AG04449 (cell line): Measurements from ENCODE around the gene GNG12.

Experiments used
- CTCF ChIA-PET: fragments of 350-600 bp; formaldehyde crosslinking; extraction: SDS; loops from one replicate; lab custom pipeline; 2021; ENCODE audit warnings: antibody characterized with exemption; lab: Yijun Ruan, JAX
- POLR2A ChIA-PET: fragments of 400-600, 350-600 bp; formaldehyde crosslinking; extraction: SDS; loops from one replicate; lab custom pipeline; 2020; ENCODE audit warnings: antibody characterized with exemption, inconsistent platforms; lab: Yijun Ruan, JAX
- DNase-seq: peaks from one replicate; pipeline ENCODE4 v3.0.0-alpha.2; 2010; ENCODE audit warnings: low read depth, low spot score
- H3K4me3 ChIP-seq: 2 replicates; pipeline ENCODE4 v1.5.1; 2011; ENCODE audit warnings: low read depth, mild to moderate bottlenecking, control low read depth, low read length
- TF ChIP-seq, protein P1 (sequence below): IDR thresholded peaks from one replicate; pipeline ENCODE4 v1.5.1; 2011; ENCODE audit warnings: mild to moderate bottlenecking, moderate library complexity, low read length, control low read depth, inconsistent platforms; ENCODE audit not compliant: insufficient read depth; ENCODE audit errors: missing control alignments

GNG12 gene

DNA sequence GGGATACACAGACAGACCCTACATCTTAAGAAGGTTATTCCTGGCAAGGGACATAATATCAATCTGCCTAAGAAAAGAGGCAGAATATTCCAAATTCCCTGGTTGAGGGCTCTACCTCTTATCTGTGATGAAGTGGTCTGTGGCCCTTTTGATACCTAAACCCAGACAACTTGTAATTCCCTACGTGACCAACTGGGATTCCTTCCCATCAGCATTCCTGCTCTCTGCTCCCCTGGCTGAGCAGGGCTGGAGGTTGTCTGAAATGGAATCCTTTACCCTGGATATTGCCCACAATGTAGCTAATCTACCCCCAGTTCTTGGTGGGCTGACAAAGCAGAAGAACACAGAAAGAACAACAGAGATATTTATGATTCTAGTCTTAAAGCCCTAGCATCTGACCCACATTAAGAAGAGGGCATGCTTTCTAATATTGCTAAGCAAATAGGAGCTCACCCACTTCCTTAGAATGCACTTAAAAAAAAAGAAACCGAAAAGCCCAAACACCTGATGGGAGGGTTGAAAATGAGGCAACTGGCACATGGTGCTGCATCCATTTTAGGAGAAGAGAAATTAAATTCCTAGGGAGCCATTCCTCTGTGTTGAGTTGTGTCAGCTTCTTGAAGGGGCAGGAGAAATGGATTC is 111.5 kb downstream of the GNG12 start:
- CTCF ChIA-PET: interaction anchor here (1.2 to 2.5 kb wide), 6 partner anchors 9 to 186 kb away, joined by 4 to 11 read pairs (median 6); no protein-coding TSS in a partner anchor
- TF ChIP-seq, protein P1, sequence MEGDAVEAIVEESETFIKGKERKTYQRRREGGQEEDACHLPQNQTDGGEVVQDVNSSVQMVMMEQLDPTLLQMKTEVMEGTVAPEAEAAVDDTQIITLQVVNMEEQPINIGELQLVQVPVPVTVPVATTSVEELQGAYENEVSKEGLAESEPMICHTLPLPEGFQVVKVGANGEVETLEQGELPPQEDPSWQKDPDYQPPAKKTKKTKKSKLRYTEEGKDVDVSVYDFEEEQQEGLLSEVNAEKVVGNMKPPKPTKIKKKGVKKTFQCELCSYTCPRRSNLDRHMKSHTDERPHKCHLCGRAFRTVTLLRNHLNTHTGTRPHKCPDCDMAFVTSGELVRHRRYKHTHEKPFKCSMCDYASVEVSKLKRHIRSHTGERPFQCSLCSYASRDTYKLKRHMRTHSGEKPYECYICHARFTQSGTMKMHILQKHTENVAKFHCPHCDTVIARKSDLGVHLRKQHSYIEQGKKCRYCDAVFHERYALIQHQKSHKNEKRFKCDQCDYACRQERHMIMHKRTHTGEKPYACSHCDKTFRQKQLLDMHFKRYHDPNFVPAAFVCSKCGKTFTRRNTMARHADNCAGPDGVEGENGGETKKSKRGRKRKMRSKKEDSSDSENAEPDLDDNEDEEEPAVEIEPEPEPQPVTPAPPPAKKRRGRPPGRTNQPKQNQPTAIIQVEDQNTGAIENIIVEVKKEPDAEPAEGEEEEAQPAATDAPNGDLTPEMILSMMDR: no peak
- POLR2A ChIA-PET: interaction anchor here (0.7 kb wide), 1 partner anchor 1243 kb away, joined by 4 read pairs; no protein-coding TSS in a partner anchor
- no peak overlapping the region for H3K4me3 ChIP-seq
- no peak for DNase-seq

DNA sequence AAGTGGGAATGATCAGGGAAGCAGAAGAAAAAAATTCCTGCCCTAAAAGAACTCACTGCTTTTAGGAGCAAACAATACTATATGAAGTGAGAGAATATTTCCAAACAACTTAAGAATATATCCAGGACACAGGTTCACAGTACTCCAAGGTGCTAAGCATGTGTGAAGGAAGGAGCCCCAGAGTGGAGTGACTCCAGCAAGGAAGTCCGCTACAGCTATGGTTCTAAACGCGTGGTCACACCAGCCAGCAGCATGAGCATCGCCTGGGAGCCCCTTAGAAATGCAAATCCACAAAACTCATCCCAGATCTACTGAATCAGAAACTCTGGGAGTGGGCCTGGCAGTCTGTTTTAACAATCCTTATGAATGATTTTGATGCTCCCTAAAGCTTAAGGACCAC is 112.2 kb downstream of the GNG12 start:
- ChIA-PET POLR2A (no interaction called here), CTCF (interaction anchor here (0.9 to 2.5 kb wide), 7 partner anchors 10 to 186 kb away, joined by 4 to 11 read pairs (median 6); no protein-coding TSS in a partner anchor)
- TF ChIP-seq, protein P1: no peak
- no peak for DNase-seq
- H3K4me3 ChIP-seq: no peak overlapping the region

DNA sequence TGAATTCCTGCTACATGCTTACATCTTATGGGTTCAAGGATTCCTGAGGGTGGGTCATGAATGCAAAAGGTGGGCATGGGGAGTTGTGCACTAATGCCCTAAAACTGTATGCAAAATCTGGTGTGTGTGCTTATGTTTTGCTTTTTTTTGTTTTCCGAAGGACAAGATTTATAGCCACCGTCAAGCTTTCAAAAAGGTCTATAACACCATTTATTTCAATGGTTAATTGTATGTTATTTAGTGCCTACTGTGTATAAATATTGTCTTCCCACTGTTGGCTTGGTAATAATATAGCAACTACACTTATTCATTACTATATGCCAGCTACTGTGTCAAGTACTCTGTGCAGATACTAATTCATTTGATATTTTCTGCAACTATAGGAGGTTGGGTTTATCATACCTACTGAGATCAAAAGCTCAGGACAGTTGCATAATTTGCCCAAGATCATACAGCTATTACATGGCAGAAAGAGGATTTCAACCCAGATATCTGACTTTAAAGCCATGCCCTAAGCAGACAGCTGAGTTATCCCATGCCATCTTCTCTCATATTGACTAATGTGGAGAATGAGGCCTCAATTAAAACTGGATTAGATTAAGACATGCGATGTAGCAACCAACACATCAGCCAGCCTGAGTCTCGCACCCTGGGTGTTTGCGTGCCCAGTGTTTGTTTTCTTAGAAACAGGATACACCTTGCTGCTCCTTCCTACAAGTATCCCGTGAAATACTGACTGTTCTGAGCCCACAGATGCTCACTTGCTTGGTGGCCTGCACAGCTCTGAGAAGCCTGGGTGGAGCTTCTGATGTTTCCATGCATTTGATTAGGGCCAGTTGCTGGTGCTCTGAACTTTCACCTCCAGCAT is 113.7 kb downstream of the GNG12 start:
- TF ChIP-seq, protein P1: no peak
- ChIA-PET POLR2A (no interaction called here), CTCF (interaction anchor here (0.7 to 2.6 kb wide), 8 partner anchors 11 to 187 kb away, joined by 3 to 9 read pairs (median 5); no protein-coding TSS in a partner anchor)
- H3K4me3 ChIP-seq: no peak overlapping the region
- no peak for DNase-seq

DNA sequence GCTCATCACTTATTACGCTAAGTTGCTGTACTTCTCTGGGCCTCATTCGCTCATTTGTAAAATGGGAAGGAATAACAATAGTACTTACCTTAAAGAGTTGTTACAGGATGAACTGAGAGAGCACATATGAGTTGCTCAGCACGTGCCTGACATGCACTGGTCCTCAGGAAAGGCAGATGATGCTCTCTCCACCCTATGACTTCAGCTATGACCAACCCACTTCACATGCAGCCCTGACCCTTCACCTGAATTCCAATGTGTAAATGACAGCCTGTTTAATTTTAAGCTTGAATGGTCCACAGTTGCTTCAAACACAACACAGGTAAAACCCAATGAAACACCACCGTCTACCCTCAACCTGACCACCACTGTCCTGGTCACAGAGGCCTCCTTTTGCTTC is 115.4 kb downstream of the GNG12 start:
- DNase-seq: no peak
- H3K4me3 ChIP-seq: no peak overlapping the region
- TF ChIP-seq, protein P1: no peak
- POLR2A ChIA-PET: no interaction called here
- CTCF ChIA-PET: interaction anchor here (1.0 to 2.6 kb wide), 3 partner anchors 156 to 217 kb away, joined by 3 to 9 read pairs (median 6); no protein-coding TSS in a partner anchor

DNA sequence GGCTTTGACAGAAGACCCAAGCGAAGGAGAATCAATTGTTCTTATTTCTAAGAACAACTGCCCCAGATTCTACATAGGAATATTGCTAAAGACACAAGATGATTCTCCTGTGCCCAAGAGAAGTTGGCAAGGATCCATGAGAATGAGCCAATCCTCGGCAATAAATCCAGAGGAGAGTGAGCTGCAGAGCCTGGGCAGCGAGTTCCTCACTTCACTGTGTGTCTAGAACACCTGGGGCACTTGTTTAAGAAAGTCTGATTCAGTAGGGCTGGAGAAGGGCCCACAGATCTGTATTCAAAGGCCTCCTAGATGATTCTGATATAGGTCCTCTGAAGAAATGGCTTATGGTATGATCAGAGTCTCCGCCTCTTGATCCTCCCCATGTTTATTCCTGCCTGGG is 116.5 kb downstream of the GNG12 start:
- TF ChIP-seq, protein P1: no peak
- POLR2A ChIA-PET: no interaction called here
- no peak overlapping the region for H3K4me3 ChIP-seq
- CTCF ChIA-PET: interaction anchor here (1.1 kb wide), 1 partner anchor 43 kb away, joined by 3 read pairs; no protein-coding TSS in a partner anchor
- no peak for DNase-seq
